Suprapubic skin (tissue), 4 donors: ENCODE measurements around the gene ARHGAP5. TPM values are rescaled to one million over a fixed set of nuclear protein-coding genes. Genes with fewer than 3 reads are reported as not detected.

Source experiments
- DNase-seq, 2 donors: peaks; one replicate each; pipeline ENCODE4 v3.0.0-alpha.2; 2019; ENCODE audit warnings: low spot score in 2 of 2
- H3K27ac ChIP-seq: fragments of 200-600 bp; sonication (generic); one replicate; pipeline ENCODE4 v1.5.1; 2019
- H3K27me3 ChIP-seq: fragments of 200-600 bp; sonication (generic); one replicate; pipeline ENCODE4 v1.5.1; 2019
- H3K36me3 ChIP-seq: fragments of 200-600 bp; sonication (generic); one replicate; pipeline ENCODE4 v1.5.1; 2019
- H3K4me1 ChIP-seq: fragments of 200-600 bp; sonication (generic); one replicate; pipeline ENCODE4 v1.5.1; 2019
- H3K4me3 ChIP-seq: fragments of 200-600 bp; sonication (generic); one replicate; pipeline ENCODE4 v1.5.1; 2019; ENCODE audit warnings: mild to moderate bottlenecking
- H3K9me3 ChIP-seq: fragments of 200-600 bp; sonication (generic); one replicate; pipeline ENCODE4 v1.5.1; 2019
- EP300 ChIP-seq: sonication (generic); formaldehyde crosslinking; IDR thresholded peaks from one replicate; pipeline ENCODE4 v1.6.1; 2017; ENCODE audit warnings: antibody characterized with exemption
- POLR2A ChIP-seq, 2 donors: fragments of 450-650 bp; IDR thresholded peaks; one replicate each; pipeline ENCODE4 v1.6.1; 2017; ENCODE audit warnings: antibody characterized with exemption in 2 of 2, mild to moderate bottlenecking in 2 of 2, moderate library complexity in 2 of 2
- POLR2AphosphoS5 ChIP-seq, 3 donors: sonication (generic); formaldehyde crosslinking; IDR thresholded peaks; one replicate each; pipeline ENCODE4 v1.6.1; 2017; ENCODE audit warnings: antibody characterized with exemption in 3 of 3
- WGBS: methylation state at CpG from one replicate; pipeline ENCODE4 v1.1.5; 2018; 5-methylcytosine and 5-hydroxymethylcytosine counted together
- total RNA-seq, 4 donors: library from RNA; depleted of rRNA; stranded (reverse); fragments of >200 nt; gene quantifications; one replicate each; pipeline ENCODE4 v1.1.0, GENCODE V29; 2016
- TF ChIP-seq, protein P1 (sequence below), 2 donors: fragments of 200-600 bp in 1 of 2; fragments of 450-650 bp in 1 of 2; sonication (generic) in 1 of 2; IDR thresholded peaks; one replicate each; pipeline ENCODE4 v1.5.1; 2016 to 2019; ENCODE audit warnings: antibody characterized with exemption in 2 of 2, mild to moderate bottlenecking in 1 of 2, moderate library complexity in 1 of 2

ARHGAP5 gene, protein sequence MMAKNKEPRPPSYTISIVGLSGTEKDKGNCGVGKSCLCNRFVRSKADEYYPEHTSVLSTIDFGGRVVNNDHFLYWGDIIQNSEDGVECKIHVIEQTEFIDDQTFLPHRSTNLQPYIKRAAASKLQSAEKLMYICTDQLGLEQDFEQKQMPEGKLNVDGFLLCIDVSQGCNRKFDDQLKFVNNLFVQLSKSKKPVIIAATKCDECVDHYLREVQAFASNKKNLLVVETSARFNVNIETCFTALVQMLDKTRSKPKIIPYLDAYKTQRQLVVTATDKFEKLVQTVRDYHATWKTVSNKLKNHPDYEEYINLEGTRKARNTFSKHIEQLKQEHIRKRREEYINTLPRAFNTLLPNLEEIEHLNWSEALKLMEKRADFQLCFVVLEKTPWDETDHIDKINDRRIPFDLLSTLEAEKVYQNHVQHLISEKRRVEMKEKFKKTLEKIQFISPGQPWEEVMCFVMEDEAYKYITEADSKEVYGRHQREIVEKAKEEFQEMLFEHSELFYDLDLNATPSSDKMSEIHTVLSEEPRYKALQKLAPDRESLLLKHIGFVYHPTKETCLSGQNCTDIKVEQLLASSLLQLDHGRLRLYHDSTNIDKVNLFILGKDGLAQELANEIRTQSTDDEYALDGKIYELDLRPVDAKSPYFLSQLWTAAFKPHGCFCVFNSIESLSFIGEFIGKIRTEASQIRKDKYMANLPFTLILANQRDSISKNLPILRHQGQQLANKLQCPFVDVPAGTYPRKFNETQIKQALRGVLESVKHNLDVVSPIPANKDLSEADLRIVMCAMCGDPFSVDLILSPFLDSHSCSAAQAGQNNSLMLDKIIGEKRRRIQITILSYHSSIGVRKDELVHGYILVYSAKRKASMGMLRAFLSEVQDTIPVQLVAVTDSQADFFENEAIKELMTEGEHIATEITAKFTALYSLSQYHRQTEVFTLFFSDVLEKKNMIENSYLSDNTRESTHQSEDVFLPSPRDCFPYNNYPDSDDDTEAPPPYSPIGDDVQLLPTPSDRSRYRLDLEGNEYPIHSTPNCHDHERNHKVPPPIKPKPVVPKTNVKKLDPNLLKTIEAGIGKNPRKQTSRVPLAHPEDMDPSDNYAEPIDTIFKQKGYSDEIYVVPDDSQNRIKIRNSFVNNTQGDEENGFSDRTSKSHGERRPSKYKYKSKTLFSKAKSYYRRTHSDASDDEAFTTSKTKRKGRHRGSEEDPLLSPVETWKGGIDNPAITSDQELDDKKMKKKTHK (N-terminal part only)
- 100 to 1,000 TPM in 3 of 4 donors, 10 to 100 TPM in 1; 92.5 to 125 (median 109) TPM for total RNA-seq

DNA sequence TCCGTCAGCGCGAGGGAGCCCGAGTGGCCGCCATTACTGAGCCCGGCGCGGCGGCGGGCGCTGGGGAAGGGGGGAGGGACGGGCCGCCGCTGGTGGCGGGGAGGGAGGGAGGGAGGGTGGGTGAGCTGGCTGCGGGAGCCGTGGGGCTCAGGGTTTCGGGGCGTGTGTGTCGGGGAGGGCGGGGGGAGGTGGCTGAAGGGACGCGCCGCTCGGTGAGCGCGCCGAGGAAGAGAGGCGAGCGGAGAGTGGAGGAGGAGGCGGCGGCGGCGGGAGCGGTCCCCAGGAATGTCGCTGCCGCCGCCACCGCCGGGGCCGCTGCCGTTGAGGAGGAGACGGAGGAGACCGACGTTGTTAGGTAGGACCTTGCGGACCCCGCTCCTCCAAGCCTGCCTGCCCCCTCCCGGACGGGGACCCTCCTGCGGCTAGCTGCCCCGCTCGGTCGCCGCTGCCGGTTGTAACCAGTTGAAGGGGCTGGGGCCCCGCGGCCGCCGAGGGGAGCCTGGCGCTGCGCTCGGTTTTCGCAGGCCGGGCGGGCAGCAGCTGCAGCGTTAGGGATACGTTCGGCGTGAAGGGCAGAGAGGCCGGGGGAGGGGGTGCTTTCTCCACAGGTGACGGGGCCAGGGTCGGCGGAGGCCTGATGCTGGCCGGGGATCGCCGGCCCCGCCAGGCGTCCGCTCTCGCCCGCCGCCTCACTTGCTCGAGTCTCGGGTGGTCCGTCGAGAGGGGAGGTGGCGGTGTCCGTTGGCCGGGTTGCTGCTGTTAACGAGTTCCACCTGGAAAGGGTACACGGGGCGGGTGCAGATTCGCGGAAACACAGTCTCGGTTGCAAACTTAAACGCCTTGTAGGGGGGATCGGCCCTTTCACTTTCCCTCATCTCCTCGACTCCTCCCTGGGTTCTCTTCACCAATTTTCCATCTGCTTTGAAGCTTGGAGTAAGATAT lies at the start of gene ARHGAP5:
TSS of gene ARHGAP5 (plus strand) at position 224 of the 942 bp plus-strand sequence. CDS start 13,366 bp downstream, outside the sequence.
- H3K9me3 ChIP-seq, result no peaks in the 10 kb centered on the region
- peak; percentile 84 to 88 for DNase-seq
- H3K4me1 ChIP-seq, result peaks cover 34% of the 10 kb centered on the region
- TF ChIP-seq POLR2AphosphoS5 (IDR thresholded peaks at IDR 0.05) (no peak), POLR2A (IDR thresholded peaks at IDR 0.05) (peak in 1 of 2 donors; percentile 12), EP300 (no peak)
- TF ChIP-seq, protein P1, sequence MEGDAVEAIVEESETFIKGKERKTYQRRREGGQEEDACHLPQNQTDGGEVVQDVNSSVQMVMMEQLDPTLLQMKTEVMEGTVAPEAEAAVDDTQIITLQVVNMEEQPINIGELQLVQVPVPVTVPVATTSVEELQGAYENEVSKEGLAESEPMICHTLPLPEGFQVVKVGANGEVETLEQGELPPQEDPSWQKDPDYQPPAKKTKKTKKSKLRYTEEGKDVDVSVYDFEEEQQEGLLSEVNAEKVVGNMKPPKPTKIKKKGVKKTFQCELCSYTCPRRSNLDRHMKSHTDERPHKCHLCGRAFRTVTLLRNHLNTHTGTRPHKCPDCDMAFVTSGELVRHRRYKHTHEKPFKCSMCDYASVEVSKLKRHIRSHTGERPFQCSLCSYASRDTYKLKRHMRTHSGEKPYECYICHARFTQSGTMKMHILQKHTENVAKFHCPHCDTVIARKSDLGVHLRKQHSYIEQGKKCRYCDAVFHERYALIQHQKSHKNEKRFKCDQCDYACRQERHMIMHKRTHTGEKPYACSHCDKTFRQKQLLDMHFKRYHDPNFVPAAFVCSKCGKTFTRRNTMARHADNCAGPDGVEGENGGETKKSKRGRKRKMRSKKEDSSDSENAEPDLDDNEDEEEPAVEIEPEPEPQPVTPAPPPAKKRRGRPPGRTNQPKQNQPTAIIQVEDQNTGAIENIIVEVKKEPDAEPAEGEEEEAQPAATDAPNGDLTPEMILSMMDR (IDR thresholded peaks at IDR 0.05), result peak in 1 of 2 donors; percentile 7
- H3K36me3 ChIP-seq, result no peaks in the 10 kb centered on the region
- H3K27ac ChIP-seq, result peak within 1 kb of the TSS; percentile 99
- peak within 1 kb of the TSS; percentile 98 for H3K4me3 ChIP-seq
- WGBS, result under 1% methylated on average over 50 of the region's 98 CpGs
- no peaks in the 10 kb centered on the region for H3K27me3 ChIP-seq

DNA sequence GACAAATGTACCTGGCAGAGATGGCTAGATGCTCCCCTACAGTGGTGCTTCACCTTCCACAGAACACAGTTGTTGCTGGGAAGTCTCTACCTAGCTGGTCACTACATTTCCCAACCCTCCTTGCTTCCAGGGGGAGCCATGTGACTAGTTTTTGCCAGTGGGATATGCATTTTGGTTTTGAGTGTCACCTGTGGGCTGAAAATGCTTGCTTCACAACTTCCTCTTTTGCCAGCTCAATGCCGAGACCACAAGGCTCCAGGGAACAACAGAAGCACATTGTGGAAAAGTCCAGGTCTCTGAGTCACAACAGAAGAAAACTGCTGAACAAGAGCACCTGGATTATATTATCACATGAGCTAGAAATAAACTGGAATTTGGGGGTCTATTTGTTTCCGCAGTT lies 48.5 kb upstream of the ARHGAP5 start:
- Histone ChIP-seq H3K4me1 (peaks cover 6% of the 10 kb centered on the region), H3K36me3 (no peaks in the 10 kb centered on the region), H3K27me3 (no peaks in the 10 kb centered on the region), H3K4me3 (no peak overlapping the region), H3K9me3 (no peaks in the 10 kb centered on the region), H3K27ac (no peak overlapping the region)
- 44% methylated on average over 2 of the region's 2 CpGs for WGBS
- TF ChIP-seq POLR2AphosphoS5 (IDR thresholded peaks at IDR 0.05), result no peak
- TF ChIP-seq EP300, result no peak
- no peak for TF ChIP-seq POLR2A (IDR thresholded peaks at IDR 0.05)
- TF ChIP-seq, protein P1 (IDR thresholded peaks at IDR 0.05), result no peak
- DNase-seq, result no peak

DNA sequence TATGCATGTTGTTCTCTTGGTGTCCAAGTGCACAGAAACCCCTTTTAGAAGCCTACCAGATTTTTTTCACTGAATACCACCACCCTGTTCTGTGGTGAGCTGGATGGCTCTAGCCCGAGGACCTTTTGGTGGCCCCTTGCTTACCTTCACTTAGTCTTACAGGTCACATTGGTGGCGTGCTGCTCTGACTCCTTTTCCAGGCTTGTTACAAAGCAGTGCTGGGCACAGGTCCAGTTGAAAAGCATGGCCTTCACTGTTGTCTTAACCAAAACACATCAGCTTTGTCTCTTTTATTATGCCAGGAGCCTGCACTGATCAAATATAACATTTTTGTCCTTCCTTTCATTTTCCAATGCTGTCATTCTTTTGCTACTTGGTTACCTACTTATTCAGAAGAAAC lies 43.6 kb upstream of the ARHGAP5 start:
- Histone ChIP-seq H3K4me3 (no peak overlapping the region), H3K9me3 (no peaks in the 10 kb centered on the region), H3K27me3 (no peaks in the 10 kb centered on the region), H3K36me3 (no peaks in the 10 kb centered on the region), H3K4me1 (peaks cover 4% of the 10 kb centered on the region), H3K27ac (no peak overlapping the region)
- WGBS, result 78% methylated on average over 2 of the region's 2 CpGs
- TF ChIP-seq EP300 (no peak), POLR2AphosphoS5 (IDR thresholded peaks at IDR 0.05) (no peak), POLR2A (IDR thresholded peaks at IDR 0.05) (no peak)
- TF ChIP-seq, protein P1 (IDR thresholded peaks at IDR 0.05), result no peak
- no peak for DNase-seq

DNA sequence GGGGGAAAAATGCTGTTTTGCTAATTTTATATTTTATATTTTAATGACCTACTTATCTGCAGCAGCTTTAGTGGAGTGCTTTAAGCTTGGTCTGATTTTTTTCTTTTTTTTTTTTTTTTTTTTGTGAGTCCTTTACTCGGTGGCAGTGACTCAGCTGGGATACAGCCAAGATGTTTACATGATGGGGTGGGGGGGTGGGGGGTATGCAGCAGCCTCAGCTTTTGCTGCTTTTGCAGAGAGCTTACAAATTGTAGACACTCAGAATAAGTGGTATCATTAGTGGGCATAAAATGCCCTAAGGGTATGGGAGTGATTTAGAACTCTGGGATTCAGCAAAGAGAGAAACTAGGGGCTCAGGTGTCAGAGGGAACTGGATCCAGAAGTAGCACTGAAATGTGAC lies 38.2 kb upstream of the ARHGAP5 start:
- H3K9me3 ChIP-seq, result no peaks in the 10 kb centered on the region
- no peak overlapping the region for H3K27ac ChIP-seq
- H3K4me1 ChIP-seq, result no peaks in the 10 kb centered on the region
- H3K36me3 ChIP-seq, result no peaks in the 10 kb centered on the region
- TF ChIP-seq EP300, result no peak
- no peak for TF ChIP-seq POLR2A (IDR thresholded peaks at IDR 0.05)
- TF ChIP-seq, protein P1 (IDR thresholded peaks at IDR 0.05), result no peak
- TF ChIP-seq POLR2AphosphoS5 (IDR thresholded peaks at IDR 0.05), result no peak
- no peak for DNase-seq
- WGBS, result 31% methylated on average over 1 of the region's 1 CpG
- H3K4me3 ChIP-seq, result no peak overlapping the region
- H3K27me3 ChIP-seq, result no peaks in the 10 kb centered on the region
